ENCODE results near the gene MAML3.

The MAML3 gene

GRCh38 chr4:139963708-139964107 is 190.3 kb downstream of the MAML3 start:
- Histone ChIP-seq H3K27ac (ENCODE audit: low read depth, low read length) (no peak overlapping the region), H3K27me3 (ENCODE audit: control insufficient read depth, insufficient read depth, low read length) (no peaks in the 10 kb centered on the region), H3K4me1 (ENCODE audit: control insufficient read depth, insufficient read depth, low read length) (no peaks in the 10 kb centered on the region), H3K36me3 (ENCODE audit: control insufficient read depth, insufficient read depth, low read length) (no peaks in the 10 kb centered on the region), H3K4me3 (ENCODE audit: low read length) (no peak overlapping the region), H3K9ac (ENCODE audit: low read length) (no peak overlapping the region)

- Histone ChIP-seq H3K27ac (ENCODE audit: low read depth, low read length) (no peak overlapping the region), H3K36me3 (ENCODE audit: control insufficient read depth, insufficient read depth, low read length) (no peaks in the 10 kb centered on the region), H3K9ac (ENCODE audit: low read length) (no peak overlapping the region), H3K27me3 (ENCODE audit: control insufficient read depth, insufficient read depth, low read length) (no peaks in the 10 kb centered on the region), H3K4me1 (ENCODE audit: control insufficient read depth, insufficient read depth, low read length) (no peaks in the 10 kb centered on the region), H3K4me3 (ENCODE audit: low read length) (no peak overlapping the region)
These were observed 191.8 kb downstream of the MAML3 start for GRCh38 chr4:139962130-139962684.

- no peak overlapping the region for H3K27ac ChIP-seq (ENCODE audit: low read depth, low read length)
- H3K4me3 ChIP-seq (ENCODE audit: low read length) = no peak overlapping the region
- H3K4me1 ChIP-seq (ENCODE audit: control insufficient read depth, insufficient read depth, low read length) = no peaks in the 10 kb centered on the region
- no peaks in the 10 kb centered on the region for H3K36me3 ChIP-seq (ENCODE audit: control insufficient read depth, insufficient read depth, low read length)
- no peaks in the 10 kb centered on the region for H3K27me3 ChIP-seq (ENCODE audit: control insufficient read depth, insufficient read depth, low read length)
- H3K9ac ChIP-seq (ENCODE audit: low read length) = no peak overlapping the region
These were observed 192.5 kb downstream of the MAML3 start for GRCh38 chr4:139961344-139961946.

GRCh38 chr4:139959396-139959795 is 194.6 kb downstream of the MAML3 start:
- H3K4me1 ChIP-seq (ENCODE audit: control insufficient read depth, insufficient read depth, low read length) = no peaks in the 10 kb centered on the region
- no peak overlapping the region for H3K27ac ChIP-seq (ENCODE audit: low read depth, low read length)
- H3K9ac ChIP-seq (ENCODE audit: low read length) = no peak overlapping the region
- no peak overlapping the region for H3K4me3 ChIP-seq (ENCODE audit: low read length)
- no peaks in the 10 kb centered on the region for H3K36me3 ChIP-seq (ENCODE audit: control insufficient read depth, insufficient read depth, low read length)
- H3K27me3 ChIP-seq (ENCODE audit: control insufficient read depth, insufficient read depth, low read length) = no peaks in the 10 kb centered on the region

- Histone ChIP-seq H3K4me1 (ENCODE audit: control insufficient read depth, insufficient read depth, low read length) (no peaks in the 10 kb centered on the region), H3K4me3 (ENCODE audit: low read length) (no peak overlapping the region), H3K9ac (ENCODE audit: low read length) (no peak overlapping the region), H3K36me3 (ENCODE audit: control insufficient read depth, insufficient read depth, low read length) (no peaks in the 10 kb centered on the region), H3K27me3 (ENCODE audit: control insufficient read depth, insufficient read depth, low read length) (no peaks in the 10 kb centered on the region), H3K27ac (ENCODE audit: low read depth, low read length) (no peak overlapping the region)
These were observed 195.3 kb downstream of the MAML3 start for GRCh38 chr4:139958739-139959098.

- Histone ChIP-seq H3K4me1 (ENCODE audit: control insufficient read depth, insufficient read depth, low read length) (no peaks in the 10 kb centered on the region), H3K27ac (ENCODE audit: low read depth, low read length) (no peak overlapping the region), H3K4me3 (ENCODE audit: low read length) (no peak overlapping the region), H3K36me3 (ENCODE audit: control insufficient read depth, insufficient read depth, low read length) (no peaks in the 10 kb centered on the region), H3K9ac (ENCODE audit: low read length) (no peak overlapping the region), H3K27me3 (ENCODE audit: control insufficient read depth, insufficient read depth, low read length) (no peaks in the 10 kb centered on the region)
These were observed 195.8 kb downstream of the MAML3 start for GRCh38 chr4:139957986-139958738.

- Histone ChIP-seq H3K27me3 (ENCODE audit: control insufficient read depth, insufficient read depth, low read length) (no peaks in the 10 kb centered on the region), H3K4me3 (ENCODE audit: low read length) (no peak overlapping the region), H3K9ac (ENCODE audit: low read length) (no peak overlapping the region), H3K36me3 (ENCODE audit: control insufficient read depth, insufficient read depth, low read length) (no peaks in the 10 kb centered on the region), H3K4me1 (ENCODE audit: control insufficient read depth, insufficient read depth, low read length) (no peaks in the 10 kb centered on the region), H3K27ac (ENCODE audit: low read depth, low read length) (no peak overlapping the region)
These were observed 196.9 kb downstream of the MAML3 start for GRCh38 chr4:139957065-139957464.

- Histone ChIP-seq H3K4me3 (ENCODE audit: low read length) (no peak overlapping the region), H3K9ac (ENCODE audit: low read length) (no peak overlapping the region), H3K27ac (ENCODE audit: low read depth, low read length) (no peak overlapping the region)
These were observed 197.4 kb downstream of the MAML3 start for GRCh38 chr4:139956507-139957017.

GRCh38 chr4:139955600-139955999 is 198.4 kb downstream of the MAML3 start:
- H3K4me3 ChIP-seq (ENCODE audit: low read length) = no peak overlapping the region
- H3K27ac ChIP-seq (ENCODE audit: low read depth, low read length) = no peak overlapping the region
- no peaks in the 10 kb centered on the region for H3K27me3 ChIP-seq (ENCODE audit: control insufficient read depth, insufficient read depth, low read length)
- H3K9ac ChIP-seq (ENCODE audit: low read length) = no peak overlapping the region
- H3K36me3 ChIP-seq (ENCODE audit: control insufficient read depth, insufficient read depth, low read length) = no peaks in the 10 kb centered on the region
- no peaks in the 10 kb centered on the region for H3K4me1 ChIP-seq (ENCODE audit: control insufficient read depth, insufficient read depth, low read length)

More at GRCh38 chr4:139956507-139957017, 197.4 kb downstream of the MAML3 start:
- Histone ChIP-seq H3K27me3 (ENCODE audit: control insufficient read depth, insufficient read depth, low read length) (no peaks in the 10 kb centered on the region), H3K4me1 (ENCODE audit: control insufficient read depth, insufficient read depth, low read length) (no peaks in the 10 kb centered on the region), H3K36me3 (ENCODE audit: control insufficient read depth, insufficient read depth, low read length) (no peaks in the 10 kb centered on the region)

GRCh38 chr4:139954512-139954911 is 199.5 kb downstream of the MAML3 start:
- no peaks in the 10 kb centered on the region for H3K27me3 ChIP-seq (ENCODE audit: control insufficient read depth, insufficient read depth, low read length)
- no peak overlapping the region for H3K4me3 ChIP-seq (ENCODE audit: low read length)
- H3K4me1 ChIP-seq (ENCODE audit: control insufficient read depth, insufficient read depth, low read length) = no peaks in the 10 kb centered on the region
- H3K27ac ChIP-seq (ENCODE audit: low read depth, low read length) = no peak overlapping the region
- H3K36me3 ChIP-seq (ENCODE audit: control insufficient read depth, insufficient read depth, low read length) = no peaks in the 10 kb centered on the region
- no peak overlapping the region for H3K9ac ChIP-seq (ENCODE audit: low read length)

GRCh38 chr4:139951021-139951420 is 203.0 kb downstream of the MAML3 start:
- H3K4me3 ChIP-seq (ENCODE audit: low read length) = no peak overlapping the region
- H3K27ac ChIP-seq (ENCODE audit: low read depth, low read length) = no peak overlapping the region
- no peak overlapping the region for H3K9ac ChIP-seq (ENCODE audit: low read length)
- H3K27me3 ChIP-seq (ENCODE audit: control insufficient read depth, insufficient read depth, low read length) = no peaks in the 10 kb centered on the region
- no peaks in the 10 kb centered on the region for H3K4me1 ChIP-seq (ENCODE audit: control insufficient read depth, insufficient read depth, low read length)
- H3K36me3 ChIP-seq (ENCODE audit: control insufficient read depth, insufficient read depth, low read length) = no peaks in the 10 kb centered on the region

- no peak overlapping the region for H3K27ac ChIP-seq (ENCODE audit: low read depth, low read length)
- H3K4me3 ChIP-seq (ENCODE audit: low read length) = no peak overlapping the region
- no peak overlapping the region for H3K9ac ChIP-seq (ENCODE audit: low read length)
- no peaks in the 10 kb centered on the region for H3K36me3 ChIP-seq (ENCODE audit: control insufficient read depth, insufficient read depth, low read length)
- no peaks in the 10 kb centered on the region for H3K4me1 ChIP-seq (ENCODE audit: control insufficient read depth, insufficient read depth, low read length)
- H3K27me3 ChIP-seq (ENCODE audit: control insufficient read depth, insufficient read depth, low read length) = no peaks in the 10 kb centered on the region
These were observed 203.4 kb downstream of the MAML3 start for GRCh38 chr4:139950568-139950967.
